ENCODE measurements around the gene UBASH3B.

UBASH3B gene

DNA sequence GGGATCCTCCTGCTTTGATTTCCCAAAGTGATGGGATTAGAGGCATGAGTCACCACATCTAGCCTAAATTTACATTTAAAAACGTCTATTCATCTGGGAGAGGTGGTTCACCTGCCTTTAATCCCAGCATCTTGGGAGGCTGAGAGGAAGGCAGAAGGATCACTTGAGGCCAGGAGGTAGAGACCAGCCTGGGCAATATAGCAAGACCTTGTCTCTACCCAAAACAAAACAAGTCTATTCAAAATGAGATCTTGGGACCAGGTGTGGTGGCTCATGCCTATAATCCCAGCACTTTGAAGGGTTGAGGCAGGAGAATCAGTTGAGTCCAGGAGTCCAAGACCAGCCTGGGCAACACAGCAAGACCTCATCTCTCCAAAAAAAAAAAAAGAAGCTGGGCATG, 4.9 kb upstream of the UBASH3B start:
- Histone ChIP-seq H3K27ac (ENCODE audit: low read length) (no peak overlapping the region), H3K9me3 (ENCODE audit: insufficient read depth, low read depth, low read length) (no peaks in the 10 kb centered on the region), H3K9ac (ENCODE audit: low read depth, low read length) (no peak overlapping the region), H3K36me3 (ENCODE audit: insufficient read depth, low read depth, low read length) (no peaks in the 10 kb centered on the region), H3K4me1 (ENCODE audit: insufficient read depth, low read length) (no peaks in the 10 kb centered on the region), H3K4me3 (ENCODE audit: low read length) (no peak overlapping the region), H3K27me3 (ENCODE audit: insufficient read depth, low read length) (peaks cover 24% of the 10 kb centered on the region)

DNA sequence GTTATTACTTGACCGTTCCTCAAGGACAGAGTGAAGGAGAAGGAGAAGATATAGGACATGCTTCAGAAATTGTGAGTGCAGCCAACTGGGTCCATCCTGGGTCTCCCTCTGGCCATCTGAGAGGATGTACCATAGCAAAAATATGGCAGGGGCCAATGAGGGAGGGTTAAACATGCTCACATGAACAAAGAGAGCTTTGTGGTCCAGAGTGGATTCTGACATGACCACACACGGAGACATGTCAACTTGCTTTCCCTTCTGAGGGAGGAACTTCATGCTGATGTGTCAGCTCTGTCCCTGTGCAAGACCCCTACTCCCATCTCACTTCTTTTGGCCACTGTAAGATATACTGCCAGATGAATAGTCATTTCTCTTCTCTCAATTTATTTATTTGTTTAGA, 3.0 kb upstream of the UBASH3B start:
- Histone ChIP-seq H3K27ac (ENCODE audit: low read length) (no peak overlapping the region), H3K4me1 (ENCODE audit: insufficient read depth, low read length) (no peaks in the 10 kb centered on the region), H3K27me3 (ENCODE audit: insufficient read depth, low read length) (peaks cover 34% of the 10 kb centered on the region), H3K4me3 (ENCODE audit: low read length) (no peak overlapping the region), H3K9me3 (ENCODE audit: insufficient read depth, low read depth, low read length) (no peaks in the 10 kb centered on the region), H3K36me3 (ENCODE audit: insufficient read depth, low read depth, low read length) (no peaks in the 10 kb centered on the region), H3K9ac (ENCODE audit: low read depth, low read length) (no peak overlapping the region)

DNA sequence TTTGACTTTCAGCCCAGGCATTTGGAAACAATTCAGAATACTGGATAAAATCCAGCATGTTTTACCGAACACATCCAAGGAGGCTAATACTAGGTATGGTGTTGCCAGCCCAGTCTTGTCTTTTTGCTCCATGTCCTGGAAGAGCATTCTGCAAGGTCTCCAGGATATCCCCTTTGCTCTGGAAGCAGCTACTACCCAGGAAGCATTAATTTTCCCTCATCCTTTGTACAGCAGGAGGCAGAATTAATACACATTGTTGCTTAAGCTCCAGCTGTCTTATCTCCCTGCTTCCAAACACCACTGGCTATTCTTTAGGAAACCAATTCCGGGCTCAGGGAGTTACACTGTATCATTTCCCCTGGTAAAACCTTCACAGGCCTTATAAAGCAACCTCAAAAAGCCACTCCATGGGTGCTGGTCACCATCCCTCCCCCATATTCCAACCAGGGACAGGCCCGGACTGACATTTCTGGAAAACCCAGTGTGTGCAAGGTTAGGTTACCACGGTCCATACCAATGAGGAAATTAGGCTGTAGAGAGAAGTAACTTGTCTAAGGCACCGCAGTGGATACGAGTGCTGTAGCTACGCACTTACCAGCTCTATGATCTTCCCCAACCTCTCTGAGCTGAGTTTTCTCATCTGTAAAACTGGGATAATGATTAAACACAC, 1.5 kb upstream of the UBASH3B start:
- Histone ChIP-seq H3K36me3 (ENCODE audit: insufficient read depth, low read depth, low read length) (no peaks in the 10 kb centered on the region), H3K27ac (ENCODE audit: low read length) (no peak overlapping the region), H3K4me1 (ENCODE audit: insufficient read depth, low read length) (no peaks in the 10 kb centered on the region), H3K4me3 (ENCODE audit: low read length) (no peak overlapping the region), H3K9ac (ENCODE audit: low read depth, low read length) (no peak overlapping the region), H3K27me3 (ENCODE audit: insufficient read depth, low read length) (peaks cover 38% of the 10 kb centered on the region), H3K9me3 (ENCODE audit: insufficient read depth, low read depth, low read length) (no peaks in the 10 kb centered on the region)

DNA sequence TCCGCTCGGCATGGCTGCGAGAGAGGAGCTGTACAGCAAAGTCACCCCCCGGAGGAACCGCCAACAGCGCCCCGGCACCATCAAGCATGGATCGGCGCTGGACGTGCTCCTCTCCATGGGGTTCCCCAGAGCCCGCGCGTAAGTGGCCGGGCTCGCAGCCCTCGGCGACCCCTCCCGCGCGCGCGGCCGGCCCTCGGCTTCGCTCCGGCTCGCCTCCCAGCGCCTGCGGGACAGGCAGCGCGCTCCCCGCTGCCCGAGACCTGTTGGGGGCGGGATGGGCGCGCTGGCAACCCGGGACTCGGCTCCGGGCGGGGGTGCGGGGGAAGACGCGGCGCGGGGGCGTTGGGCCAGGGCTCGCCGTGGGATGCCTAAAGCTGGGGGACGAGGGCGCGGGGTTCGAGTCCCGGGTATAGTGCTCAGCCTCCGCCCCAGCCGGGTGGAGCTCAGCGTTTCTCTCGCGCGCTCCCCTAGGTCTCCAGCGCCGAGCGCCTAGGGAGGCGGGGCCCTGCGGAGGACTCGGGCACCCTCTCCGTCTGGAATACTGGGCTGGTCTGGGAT, 630 bp downstream of the UBASH3B start:
- no peak overlapping the region for H3K27ac ChIP-seq (ENCODE audit: low read length)
- peak overlapping the region; percentile 90 for H3K4me3 ChIP-seq (ENCODE audit: low read length)
- no peaks in the 10 kb centered on the region for H3K36me3 ChIP-seq (ENCODE audit: insufficient read depth, low read depth, low read length)
- H3K9me3 ChIP-seq (ENCODE audit: insufficient read depth, low read depth, low read length), result no peaks in the 10 kb centered on the region
- H3K9ac ChIP-seq (ENCODE audit: low read depth, low read length), result peak overlapping the region; percentile 51; the same call in 1 of the 2 replicates
- no peaks in the 10 kb centered on the region for H3K4me1 ChIP-seq (ENCODE audit: insufficient read depth, low read length)
- peaks cover 38% of the 10 kb centered on the region for H3K27me3 ChIP-seq (ENCODE audit: insufficient read depth, low read length)

DNA sequence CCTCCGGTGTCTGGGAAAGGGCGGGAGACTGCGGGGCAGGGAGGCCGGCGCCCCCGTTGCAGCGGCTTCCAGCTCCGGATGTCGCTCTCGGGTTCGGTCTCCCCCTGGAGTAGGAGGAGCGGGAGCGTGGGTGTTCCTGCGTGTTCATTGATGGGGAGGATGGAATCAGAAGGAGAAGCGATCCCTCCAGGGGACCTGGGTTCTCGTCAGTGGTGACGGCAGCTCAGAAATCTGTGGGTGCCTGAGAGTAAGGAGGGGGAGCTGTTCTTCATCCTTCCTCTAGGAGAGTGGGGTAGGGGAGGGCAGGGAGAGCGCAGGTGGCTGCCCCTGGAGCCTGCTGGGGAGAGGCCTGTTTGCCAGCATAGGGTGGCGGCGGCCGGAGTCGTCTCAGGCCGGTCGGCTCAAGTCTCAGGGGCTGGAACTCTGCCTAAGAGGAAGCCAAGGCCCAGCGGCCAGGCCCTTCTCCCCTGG, 1.1 kb downstream of the UBASH3B start:
- Histone ChIP-seq H3K4me1 (ENCODE audit: insufficient read depth, low read length) (no peaks in the 10 kb centered on the region), H3K36me3 (ENCODE audit: insufficient read depth, low read depth, low read length) (no peaks in the 10 kb centered on the region), H3K9ac (ENCODE audit: low read depth, low read length) (peak overlapping the region; percentile 39; the same call in 1 of the 2 replicates), H3K27ac (ENCODE audit: low read length) (no peak overlapping the region), H3K27me3 (ENCODE audit: insufficient read depth, low read length) (peaks cover 38% of the 10 kb centered on the region), H3K9me3 (ENCODE audit: insufficient read depth, low read depth, low read length) (no peaks in the 10 kb centered on the region), H3K4me3 (ENCODE audit: low read length) (peak overlapping the region; percentile 90)

DNA sequence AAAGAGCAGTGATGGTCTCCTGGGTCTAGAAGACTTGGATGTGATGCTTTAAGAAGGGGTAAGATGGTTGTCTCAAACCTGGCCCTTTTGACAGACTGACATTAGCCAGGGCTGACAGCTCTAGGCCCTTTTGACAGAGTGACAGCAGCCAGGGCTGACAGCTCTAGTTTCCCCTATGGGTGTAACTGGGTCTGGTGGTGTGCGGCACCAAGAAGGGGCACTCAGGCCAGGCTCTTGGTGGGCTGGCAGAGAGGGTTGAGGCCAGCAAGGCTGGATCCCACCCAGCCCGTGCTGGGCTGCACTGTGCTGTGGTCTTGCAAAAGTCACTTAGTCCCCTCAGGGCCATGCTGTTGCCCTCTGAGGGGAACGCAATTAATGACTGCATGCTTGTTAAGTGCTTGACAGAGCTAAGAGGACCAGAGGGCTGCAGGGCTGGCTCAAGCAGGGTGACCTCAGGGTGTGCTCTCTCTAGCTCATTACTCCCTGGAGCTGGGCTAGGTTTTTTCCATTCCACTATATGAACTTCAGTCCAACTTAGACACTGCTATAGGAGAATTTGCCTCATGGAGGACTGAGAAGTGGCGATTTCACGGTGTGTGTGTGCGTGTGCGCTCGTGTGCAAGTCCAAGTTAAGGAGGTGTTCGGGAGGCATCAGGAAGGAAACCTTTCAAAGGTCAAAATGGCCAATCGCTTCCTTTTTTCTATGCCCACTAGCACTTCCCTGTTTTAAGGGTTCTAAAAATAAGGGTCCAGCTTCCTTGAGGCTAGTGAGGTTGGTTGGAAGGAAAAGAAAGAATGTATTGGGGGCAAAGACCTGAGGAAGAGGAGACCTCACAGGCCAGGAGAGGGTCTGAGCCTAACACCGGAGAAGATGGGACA, 4.4 kb downstream of the UBASH3B start:
- Histone ChIP-seq H3K27me3 (ENCODE audit: insufficient read depth, low read length) (peaks cover 19% of the 10 kb centered on the region), H3K27ac (ENCODE audit: low read length) (no peak overlapping the region), H3K36me3 (ENCODE audit: insufficient read depth, low read depth, low read length) (no peaks in the 10 kb centered on the region), H3K4me3 (ENCODE audit: low read length) (no peak overlapping the region), H3K9me3 (ENCODE audit: insufficient read depth, low read depth, low read length) (no peaks in the 10 kb centered on the region), H3K4me1 (ENCODE audit: insufficient read depth, low read length) (no peaks in the 10 kb centered on the region), H3K9ac (ENCODE audit: low read depth, low read length) (no peak overlapping the region)

DNA sequence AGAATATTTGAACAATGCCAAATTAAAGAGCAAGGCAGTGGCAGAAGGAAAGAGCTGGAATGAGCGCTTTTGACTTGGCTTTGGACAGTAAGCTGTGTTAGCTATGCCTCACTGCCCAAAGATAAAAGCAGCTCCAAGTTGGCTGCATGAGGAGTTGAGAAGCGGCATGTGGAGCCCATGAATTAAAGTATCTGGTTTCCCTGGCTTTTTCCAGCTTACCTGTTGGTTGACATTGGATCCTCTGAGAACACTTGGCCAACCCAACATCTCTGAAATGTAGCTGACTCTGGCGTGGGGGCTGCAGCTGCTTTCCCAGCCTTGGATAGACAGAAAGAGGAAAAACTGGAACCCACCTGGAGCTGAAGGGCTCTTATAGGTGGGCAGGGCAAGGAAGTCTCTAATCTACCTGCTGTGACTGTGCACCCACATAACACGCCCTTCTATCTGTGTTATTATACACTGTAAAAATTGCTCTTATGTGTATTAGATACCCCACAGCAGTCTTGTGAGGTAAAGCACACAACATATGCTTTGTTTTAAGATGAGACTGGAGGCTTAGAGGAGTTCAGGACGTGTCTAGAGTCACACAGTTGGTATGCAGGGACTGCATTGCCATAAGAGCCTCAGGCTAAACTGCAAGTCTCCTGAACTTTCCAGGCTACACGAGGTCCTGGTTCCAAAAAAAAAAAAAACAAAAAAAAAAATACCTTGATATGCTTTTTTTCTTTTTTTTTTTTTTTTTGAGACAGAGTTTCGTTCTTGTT, 5.8 kb downstream of the UBASH3B start:
- H3K36me3 ChIP-seq (ENCODE audit: insufficient read depth, low read depth, low read length), result no peaks in the 10 kb centered on the region
- H3K4me1 ChIP-seq (ENCODE audit: insufficient read depth, low read length), result no peaks in the 10 kb centered on the region
- no peak overlapping the region for H3K27ac ChIP-seq (ENCODE audit: low read length)
- H3K27me3 ChIP-seq (ENCODE audit: insufficient read depth, low read length), result peaks cover 14% of the 10 kb centered on the region; the same call in 1 of the 2 replicates
- no peak overlapping the region for H3K9ac ChIP-seq (ENCODE audit: low read depth, low read length)
- H3K9me3 ChIP-seq (ENCODE audit: insufficient read depth, low read depth, low read length), result no peaks in the 10 kb centered on the region
- no peak overlapping the region for H3K4me3 ChIP-seq (ENCODE audit: low read length)

DNA sequence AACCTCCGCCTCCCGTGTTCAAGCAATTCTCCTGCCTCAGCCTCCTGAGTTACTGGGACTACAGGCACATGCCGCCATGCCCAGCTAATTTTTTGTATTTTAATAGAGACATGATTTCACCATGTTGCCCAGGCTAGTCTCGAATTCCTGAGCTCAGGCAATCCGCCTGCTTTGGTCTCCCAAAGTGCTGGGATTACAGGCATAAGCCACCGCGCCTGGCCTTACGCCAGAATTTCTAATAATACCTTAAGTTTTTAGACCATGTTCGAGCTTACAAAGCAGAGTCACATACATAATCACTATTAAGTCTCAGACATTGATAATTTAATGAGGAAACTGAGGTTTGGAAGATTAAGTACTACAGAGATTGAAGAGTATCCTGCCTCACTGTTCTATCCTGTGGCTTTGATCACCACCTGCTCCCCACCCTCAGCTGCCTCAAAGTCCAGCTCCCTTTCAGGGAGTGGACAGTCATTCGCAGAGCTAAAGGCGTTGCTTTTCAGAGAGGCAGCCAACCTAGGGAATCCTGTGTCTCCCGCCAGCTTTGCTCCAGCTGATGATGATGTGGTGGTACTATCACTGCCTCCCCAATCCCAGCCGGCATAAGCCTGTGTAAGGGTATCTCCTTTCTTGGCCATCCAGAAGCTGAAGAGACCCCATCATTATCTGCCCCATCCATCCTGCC, 7.7 kb downstream of the UBASH3B start:
- Histone ChIP-seq H3K9ac (ENCODE audit: low read depth, low read length) (no peak overlapping the region), H3K36me3 (ENCODE audit: insufficient read depth, low read depth, low read length) (no peaks in the 10 kb centered on the region), H3K27ac (ENCODE audit: low read length) (no peak overlapping the region), H3K4me3 (ENCODE audit: low read length) (no peak overlapping the region), H3K4me1 (ENCODE audit: insufficient read depth, low read length) (no peaks in the 10 kb centered on the region), H3K27me3 (ENCODE audit: insufficient read depth, low read length) (no peaks in the 10 kb centered on the region; the same call in 1 of the 2 replicates), H3K9me3 (ENCODE audit: insufficient read depth, low read depth, low read length) (no peaks in the 10 kb centered on the region)

DNA sequence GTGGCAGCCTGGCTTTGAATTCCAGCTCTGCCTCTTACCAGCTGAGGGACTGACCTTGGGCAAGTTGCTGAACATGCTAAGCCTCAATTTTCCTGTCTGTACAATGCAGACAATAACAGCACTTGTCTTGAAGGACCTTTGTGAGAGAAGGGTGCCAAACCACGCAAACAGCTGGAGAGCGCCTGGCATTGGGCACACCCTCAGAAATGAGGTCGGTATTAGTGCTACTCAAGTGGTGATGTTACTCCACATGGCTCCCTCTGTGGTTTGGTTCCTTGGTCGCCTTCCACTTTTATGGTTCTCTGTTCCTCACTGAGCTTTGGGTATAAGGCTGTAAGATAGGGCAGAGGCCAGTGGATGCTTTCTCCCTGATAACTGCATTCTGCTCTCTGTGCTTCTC, 8.2 kb downstream of the UBASH3B start:
- no peak overlapping the region for H3K4me3 ChIP-seq (ENCODE audit: low read length)
- no peak overlapping the region for H3K27ac ChIP-seq (ENCODE audit: low read length)
- no peaks in the 10 kb centered on the region for H3K4me1 ChIP-seq (ENCODE audit: insufficient read depth, low read length)
- no peaks in the 10 kb centered on the region for H3K36me3 ChIP-seq (ENCODE audit: insufficient read depth, low read depth, low read length)
- H3K9ac ChIP-seq (ENCODE audit: low read depth, low read length), result no peak overlapping the region
- no peaks in the 10 kb centered on the region for H3K27me3 ChIP-seq (ENCODE audit: insufficient read depth, low read length)
- H3K9me3 ChIP-seq (ENCODE audit: insufficient read depth, low read depth, low read length), result no peaks in the 10 kb centered on the region

DNA sequence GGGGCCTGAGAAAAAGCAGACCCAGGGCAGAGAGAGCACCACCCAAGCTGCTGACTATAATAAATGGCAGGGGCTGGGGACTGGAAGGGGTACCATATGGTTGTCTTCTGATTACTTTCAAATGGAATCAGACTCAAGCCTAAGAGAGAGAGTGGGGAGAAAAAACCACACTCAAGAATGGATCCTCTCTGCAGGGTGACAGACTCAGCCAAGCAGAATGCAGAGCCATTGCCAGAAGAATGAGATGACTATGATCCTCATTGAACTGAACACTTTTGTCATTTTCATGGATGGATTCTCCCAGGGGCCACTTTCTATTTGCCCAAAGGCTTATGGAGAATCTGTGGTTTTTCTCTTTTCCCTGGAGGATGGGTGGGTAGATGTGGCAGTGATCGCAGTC, 8.7 kb downstream of the UBASH3B start:
- Histone ChIP-seq H3K36me3 (ENCODE audit: insufficient read depth, low read depth, low read length) (no peaks in the 10 kb centered on the region), H3K27ac (ENCODE audit: low read length) (no peak overlapping the region), H3K9ac (ENCODE audit: low read depth, low read length) (no peak overlapping the region), H3K4me1 (ENCODE audit: insufficient read depth, low read length) (no peaks in the 10 kb centered on the region), H3K27me3 (ENCODE audit: insufficient read depth, low read length) (no peaks in the 10 kb centered on the region), H3K4me3 (ENCODE audit: low read length) (no peak overlapping the region), H3K9me3 (ENCODE audit: insufficient read depth, low read depth, low read length) (no peaks in the 10 kb centered on the region)

DNA sequence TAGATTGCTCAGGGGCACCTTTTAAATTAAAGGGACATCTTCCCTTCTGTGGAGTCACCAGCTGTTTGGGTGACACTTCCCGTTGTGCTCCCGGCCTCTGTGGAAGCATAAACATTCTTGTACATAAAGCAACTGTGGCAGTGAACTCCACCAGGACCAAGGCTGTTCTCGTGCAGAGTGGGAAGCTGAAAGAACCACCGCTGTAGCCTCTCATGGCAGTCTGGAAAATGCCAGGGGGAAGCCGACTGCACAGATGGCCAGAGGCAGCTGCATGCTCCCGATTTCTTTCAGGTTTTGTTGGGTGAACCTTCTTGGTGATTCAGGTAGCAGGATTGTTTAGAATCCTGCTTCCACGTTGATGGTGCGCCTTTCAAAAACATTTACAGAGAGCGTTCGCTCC, 10.3 kb downstream of the UBASH3B start:
- no peaks in the 10 kb centered on the region for H3K4me1 ChIP-seq (ENCODE audit: insufficient read depth, low read length)
- no peaks in the 10 kb centered on the region for H3K9me3 ChIP-seq (ENCODE audit: insufficient read depth, low read depth, low read length)
- no peak overlapping the region for H3K4me3 ChIP-seq (ENCODE audit: low read length)
- no peak overlapping the region for H3K9ac ChIP-seq (ENCODE audit: low read depth, low read length)
- H3K27me3 ChIP-seq (ENCODE audit: insufficient read depth, low read length), result no peaks in the 10 kb centered on the region
- no peak overlapping the region for H3K27ac ChIP-seq (ENCODE audit: low read length)
- H3K36me3 ChIP-seq (ENCODE audit: insufficient read depth, low read depth, low read length), result no peaks in the 10 kb centered on the region
